NCI-H2081 treated with DMSO at 0.1 percent for 48 hours (cell line): ENCODE data around the gene SPG11.

ENCODE experiments used
- DNase-seq: peaks from one replicate; lab custom pipeline; 2025; lab: John Stamatoyannopoulos, UW

SPG11 gene

GRCh38 chr15:44623178-44623577 is 40.3 kb downstream of the SPG11 start:
- DNase-seq, result no peak

DNA sequence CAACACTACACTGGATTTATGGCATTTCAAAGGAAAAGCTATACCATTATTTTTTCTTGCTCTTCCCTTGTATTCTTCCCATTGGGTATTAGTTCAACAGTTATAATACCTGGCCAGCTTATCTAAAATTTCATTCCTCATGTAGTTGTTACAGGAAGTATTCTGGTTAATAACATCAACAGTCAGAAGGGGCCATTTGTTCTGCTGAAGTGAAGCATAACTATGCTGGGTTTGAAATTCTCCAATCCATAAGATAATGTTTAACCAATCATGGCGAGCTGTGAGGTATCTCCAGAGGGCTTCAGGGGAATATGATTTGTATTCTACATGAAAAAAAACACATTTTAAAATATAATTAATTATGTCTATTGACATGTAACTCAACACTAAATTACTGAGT is 43.4 kb downstream of the SPG11 start:
- DNase-seq, result no peak

GRCh38 chr15:44616974-44617373 is 46.5 kb downstream of the SPG11 start:
- no peak for DNase-seq

DNA sequence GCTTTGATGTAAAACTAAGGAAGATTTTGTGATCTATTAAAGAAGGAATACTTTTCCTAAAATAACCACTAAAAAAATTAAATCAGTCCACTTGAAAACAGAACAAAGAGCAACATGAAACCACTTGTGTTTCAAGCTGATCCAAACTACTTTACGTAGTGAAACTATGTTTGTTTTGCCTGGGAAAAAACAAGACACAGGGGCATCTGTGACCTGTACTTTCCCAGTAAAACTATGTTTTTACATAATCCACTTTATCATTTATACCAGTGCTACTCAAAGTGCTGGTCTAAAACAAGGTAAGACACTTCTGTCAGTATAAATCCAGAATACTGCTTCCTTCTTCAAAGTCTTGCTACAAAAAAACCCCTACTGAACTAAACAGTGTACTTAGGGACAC is 56.7 kb downstream of the SPG11 start:
- no peak for DNase-seq

DNA sequence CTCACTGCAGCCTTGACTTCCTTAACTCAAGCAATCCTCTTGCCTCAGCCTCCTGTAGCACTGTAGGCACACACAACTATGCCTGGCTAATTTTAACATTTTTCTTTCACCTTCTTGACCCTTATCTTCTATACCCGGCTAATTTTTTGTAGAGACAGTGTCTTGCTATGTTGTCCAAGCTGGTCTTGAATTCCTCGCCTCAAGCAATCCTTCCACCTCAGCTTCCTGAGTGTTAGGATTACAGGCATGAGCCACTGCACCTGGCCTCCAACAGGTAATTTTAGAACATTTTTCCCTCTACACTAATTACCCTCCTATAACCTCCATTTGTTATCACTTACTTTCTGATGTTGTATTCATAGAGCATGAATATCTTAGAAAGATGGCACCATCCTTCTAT is 60.3 kb downstream of the SPG11 start:
- no peak for DNase-seq

GRCh38 chr15:44598892-44599291 is 64.6 kb downstream of the SPG11 start:
- no peak for DNase-seq

GRCh38 chr15:44598066-44598465 is 65.4 kb downstream of the SPG11 start:
- DNase-seq, result no peak

DNA sequence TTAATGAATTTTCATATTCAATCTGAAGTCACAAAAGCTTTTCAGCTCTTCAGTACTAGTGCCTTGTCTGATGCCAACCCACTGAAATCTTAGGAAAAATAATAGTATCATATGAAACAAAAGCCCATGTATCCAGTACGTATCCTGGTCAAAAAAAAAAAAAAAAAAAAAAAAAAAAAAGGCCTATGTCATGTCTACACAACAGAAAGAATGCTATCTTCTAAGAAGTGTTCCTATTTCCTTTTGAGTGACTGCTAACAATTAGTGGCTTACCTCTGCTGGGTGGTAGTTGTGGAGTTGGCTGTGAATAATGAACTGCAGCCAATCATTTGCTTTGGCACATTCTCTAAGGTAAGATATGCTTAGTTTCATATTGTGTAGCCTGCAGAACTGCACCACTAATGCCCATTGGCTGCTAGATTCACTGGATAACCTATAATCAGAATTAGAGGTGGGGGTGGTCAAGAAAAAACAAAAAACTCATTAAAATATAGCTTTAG is 66.9 kb downstream of the SPG11 start:
- no peak for DNase-seq

GRCh38 chr15:44595656-44596510 is 67.6 kb downstream of the SPG11 start:
- DNase-seq, result no peak

DNA sequence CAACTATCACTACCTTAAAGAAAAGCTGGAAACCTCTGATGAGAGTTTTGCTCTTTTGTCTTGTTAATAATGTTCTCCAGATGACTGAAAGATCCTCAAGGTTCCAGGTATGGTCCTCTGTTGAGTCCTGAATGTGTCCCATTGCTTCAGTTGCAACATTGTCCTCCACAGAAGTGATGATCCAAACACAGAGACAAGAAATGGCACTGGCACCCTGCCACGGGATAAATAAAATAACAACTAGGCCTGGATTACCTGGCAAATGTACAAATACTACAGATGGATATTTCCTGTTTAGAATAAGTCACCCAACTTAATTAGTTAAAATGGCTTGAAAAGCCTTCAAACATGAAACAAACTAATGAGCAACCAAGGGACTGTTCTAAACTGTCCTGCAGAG is 68.2 kb downstream of the SPG11 start:
- no peak for DNase-seq

DNA sequence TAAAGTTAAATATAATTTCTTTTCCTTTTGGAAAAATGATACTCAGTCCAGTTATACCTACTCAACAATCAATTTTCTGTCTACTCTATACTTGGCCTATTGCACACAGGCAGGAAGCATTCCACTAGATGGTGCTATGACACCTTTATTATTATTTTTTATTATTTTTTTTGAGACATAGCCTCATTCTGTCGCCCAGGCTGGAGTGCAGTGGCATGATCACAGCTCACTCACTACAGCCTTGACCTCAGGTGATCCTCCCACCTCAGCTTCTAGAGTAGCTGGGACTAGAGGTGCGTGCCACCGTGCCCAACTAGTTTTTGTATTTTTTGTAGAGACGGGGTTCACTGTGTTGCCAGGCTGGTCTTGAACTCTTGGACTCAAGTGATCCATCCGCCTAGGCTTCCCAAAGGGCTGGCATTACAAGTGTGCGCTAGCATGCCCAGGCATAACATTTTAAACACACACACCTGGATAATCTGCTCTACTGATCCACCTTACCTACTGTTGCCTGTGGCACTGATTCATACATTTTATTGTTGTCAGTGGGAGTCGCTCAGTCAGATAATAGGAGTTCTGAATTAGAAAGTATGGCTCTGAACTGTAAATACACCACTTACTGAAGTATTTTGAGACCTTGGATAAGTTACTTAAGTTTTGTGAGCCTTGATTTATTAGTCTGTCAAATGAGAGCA is 70.3 kb downstream of the SPG11 start:
- DNase-seq, result no peak

DNA sequence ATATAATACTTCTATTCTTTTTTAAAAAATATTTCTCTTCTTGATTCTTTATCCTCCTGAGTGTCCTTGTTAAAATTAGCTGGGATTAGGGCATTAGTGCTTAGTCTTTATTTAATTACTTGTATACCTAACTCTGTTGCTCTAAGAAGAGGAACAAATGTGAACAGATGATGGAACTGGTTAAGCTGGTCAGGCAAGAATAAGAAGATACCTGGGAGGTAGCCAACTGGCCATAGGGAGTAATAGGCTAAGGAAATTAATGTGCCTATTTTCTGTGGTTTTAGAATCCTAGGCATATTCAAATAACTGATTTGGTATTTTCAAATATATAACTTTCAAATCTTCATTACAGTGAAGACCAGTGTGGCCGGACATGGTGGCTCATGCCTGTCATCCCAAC is 72.1 kb downstream of the SPG11 start:
- DNase-seq, result no peak

GRCh38 chr15:44588541-44588940 is 74.9 kb downstream of the SPG11 start:
- no peak for DNase-seq

DNA sequence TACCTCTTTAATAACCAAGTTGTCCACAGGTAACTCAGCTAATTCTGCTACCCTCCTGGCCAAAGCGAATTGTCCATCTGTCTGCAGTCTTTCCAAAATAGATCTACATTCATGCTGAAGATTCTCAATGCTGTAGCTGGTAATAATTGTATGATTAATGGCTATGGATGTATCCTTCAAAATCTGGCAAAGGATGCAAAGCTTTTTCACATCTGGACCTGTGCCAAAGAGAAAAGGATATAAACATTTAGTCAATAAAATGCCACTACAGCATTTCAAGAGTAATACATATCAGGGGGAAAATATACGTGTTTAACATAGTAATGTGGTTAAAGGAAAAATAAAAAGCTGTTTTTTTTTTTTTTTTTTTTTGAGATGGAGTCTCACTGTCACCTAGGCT is 77.8 kb downstream of the SPG11 start:
- no peak for DNase-seq

- DNase-seq, result no peak
These were observed 79.2 kb downstream of the SPG11 start for GRCh38 chr15:44584162-44584749.

GRCh38 chr15:44580105-44580504 is 83.4 kb downstream of the SPG11 start:
- no peak for DNase-seq

DNA sequence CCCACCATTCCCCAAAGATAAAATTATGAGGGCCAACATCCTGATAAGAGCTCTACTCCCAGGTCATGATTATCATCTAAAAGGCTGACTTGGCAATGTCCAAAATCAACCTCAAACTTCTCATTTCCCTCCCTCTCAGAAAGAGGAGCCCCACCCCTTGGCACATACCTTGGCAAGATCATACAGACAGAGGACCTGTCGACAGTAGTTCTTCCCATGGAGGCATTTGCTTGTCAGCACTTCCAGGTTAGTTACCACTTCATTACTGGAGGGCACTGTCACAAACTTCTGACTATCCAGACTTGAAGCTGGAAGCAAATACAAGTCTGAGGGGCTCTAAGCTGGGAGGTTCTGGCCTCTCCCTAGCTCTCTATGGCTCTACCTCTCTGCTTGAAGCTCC is 88.7 kb downstream of the SPG11 start:
- no peak for DNase-seq

- no peak for DNase-seq
These were observed 90.1 kb downstream of the SPG11 start for GRCh38 chr15:44573386-44573785.

DNA sequence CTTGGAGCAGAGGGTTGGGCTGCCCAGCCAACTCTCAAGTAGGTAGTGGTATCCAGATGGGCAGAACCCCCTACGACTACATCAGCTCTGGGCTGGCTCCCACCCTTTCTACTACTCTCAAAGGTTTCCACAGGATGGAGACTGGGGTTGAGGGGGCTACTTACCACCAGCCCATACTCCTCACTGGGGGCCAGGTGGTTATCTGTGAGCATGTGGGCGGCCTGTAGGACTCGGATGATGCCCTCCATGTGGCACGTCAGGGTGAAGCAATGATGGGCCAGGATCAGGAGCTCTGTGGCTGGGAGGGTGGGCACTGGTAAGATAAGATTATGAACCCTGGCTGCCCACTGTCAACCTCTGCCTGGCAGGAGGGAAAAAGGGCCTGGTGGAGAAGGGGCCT is 93.1 kb downstream of the SPG11 start:
- no peak for DNase-seq

DNA sequence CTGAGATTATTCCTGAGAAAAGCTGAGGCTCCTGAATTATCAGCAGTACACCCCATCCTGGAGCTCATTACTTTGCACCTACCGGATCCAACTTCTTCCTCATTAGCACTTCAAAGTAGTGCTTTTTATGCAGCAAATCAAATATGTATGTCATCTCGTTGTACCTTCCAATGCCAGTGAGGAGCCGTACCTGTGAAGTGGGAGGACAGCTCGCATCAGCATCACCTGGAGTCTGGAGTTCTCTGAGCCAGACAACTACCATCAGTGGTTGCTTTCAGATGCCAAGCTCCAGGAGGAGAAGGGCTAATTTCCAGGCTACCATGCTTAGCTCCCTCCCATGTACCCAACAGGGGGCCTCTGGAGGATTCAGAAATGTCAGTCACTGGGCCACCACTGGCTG is 94.1 kb downstream of the SPG11 start:
- DNase-seq, result no peak

DNA sequence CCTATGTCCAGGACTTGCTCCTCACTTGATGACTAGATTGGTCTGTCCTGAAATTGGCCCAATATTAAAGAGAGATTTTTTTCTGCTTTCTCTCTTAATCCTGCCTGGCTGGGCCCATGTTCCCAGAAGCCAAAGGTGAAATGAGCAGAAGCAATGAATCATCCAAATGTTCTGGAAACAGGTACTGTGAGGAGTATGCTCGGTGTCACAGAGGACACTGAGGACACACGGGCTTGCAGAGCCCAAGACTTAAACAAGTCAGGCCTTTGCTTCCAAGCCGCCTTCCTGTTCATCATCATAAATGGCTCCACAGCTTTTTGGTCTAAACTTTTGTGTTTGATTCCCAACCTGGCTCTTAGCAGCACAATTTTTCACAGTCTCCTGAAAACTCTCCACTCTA is 95.1 kb downstream of the SPG11 start:
- DNase-seq, result no peak

DNA sequence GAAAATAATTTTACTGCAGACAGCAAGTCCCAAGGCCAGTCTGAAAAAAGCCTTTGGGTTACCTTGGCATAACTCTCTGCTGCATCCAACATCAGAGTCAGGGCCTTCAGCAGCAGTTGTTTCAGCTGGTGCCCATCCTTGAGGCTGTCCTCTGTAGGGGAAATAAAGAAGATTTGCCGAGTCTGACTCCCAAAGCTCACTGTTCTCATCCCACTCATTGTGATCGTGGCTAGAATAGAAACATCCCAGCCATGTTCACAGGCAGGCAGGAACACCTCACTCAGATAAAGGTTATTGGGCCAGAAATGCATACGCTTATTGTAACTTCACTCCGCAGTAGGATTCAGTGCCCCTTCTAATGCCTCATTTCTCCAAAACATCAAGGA is 97.3 kb downstream of the SPG11 start:
- no peak for DNase-seq
